Medulla oblongata (tissue), 1 donor: ENCODE results near the gene SAT1.

Experiments used
- DNase-seq: peaks from one replicate; pipeline ENCODE4 v3.0.0-alpha.2; 2015; ENCODE audit errors: extremely low spot score

Gene SAT1

GRCh38 chrX:23776363-23776762 is 6.6 kb upstream of the SAT1 start:
- DNase-seq, result no peak

- DNase-seq, result no peak
Observed at GRCh38 chrX:23779025-23779424, 3.9 kb upstream of the SAT1 start.

- DNase-seq, result no peak
Observed at GRCh38 chrX:23782455-23782854, 518 bp upstream of the SAT1 start.

DNA sequence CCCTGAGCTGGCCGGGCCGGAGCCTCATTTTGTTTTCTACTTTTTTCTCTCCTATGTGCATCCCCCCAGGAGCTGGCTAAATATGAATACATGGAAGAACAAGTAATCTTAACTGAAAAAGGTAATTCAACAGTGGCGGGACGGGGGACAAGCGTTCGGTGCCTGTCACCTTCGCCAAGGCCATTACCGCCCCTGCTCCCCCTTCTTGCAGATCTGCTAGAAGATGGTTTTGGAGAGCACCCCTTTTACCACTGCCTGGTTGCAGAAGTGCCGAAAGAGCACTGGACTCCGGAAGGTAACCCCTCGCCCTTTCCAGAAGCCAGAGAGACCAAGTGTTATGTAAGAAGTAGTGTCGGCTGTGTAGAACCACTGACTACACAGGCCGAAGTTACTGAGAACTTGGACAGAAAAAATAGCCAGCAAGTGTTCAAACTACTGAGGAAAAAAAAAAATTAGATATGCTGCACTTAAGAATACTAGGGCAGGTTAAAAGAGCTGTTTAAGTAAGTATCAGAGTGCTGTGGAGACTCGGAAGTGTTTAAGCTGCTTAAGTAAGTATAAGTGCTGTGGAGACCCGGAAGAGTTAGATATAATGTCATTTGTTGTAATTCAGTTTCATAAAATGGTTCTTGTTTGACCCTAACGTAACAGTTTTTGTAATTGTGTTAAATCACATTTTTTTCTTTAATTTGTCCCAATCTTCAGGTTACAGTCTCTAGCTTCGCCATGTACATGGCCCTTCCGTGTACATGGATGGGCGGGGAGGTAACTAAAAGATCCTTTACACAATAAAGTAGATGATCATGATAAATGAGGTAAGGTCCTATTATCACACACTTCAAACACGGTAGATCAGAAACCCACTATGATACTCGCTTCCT is 856 bp downstream of the SAT1 start:
- DNase-seq, result no peak

DNA sequence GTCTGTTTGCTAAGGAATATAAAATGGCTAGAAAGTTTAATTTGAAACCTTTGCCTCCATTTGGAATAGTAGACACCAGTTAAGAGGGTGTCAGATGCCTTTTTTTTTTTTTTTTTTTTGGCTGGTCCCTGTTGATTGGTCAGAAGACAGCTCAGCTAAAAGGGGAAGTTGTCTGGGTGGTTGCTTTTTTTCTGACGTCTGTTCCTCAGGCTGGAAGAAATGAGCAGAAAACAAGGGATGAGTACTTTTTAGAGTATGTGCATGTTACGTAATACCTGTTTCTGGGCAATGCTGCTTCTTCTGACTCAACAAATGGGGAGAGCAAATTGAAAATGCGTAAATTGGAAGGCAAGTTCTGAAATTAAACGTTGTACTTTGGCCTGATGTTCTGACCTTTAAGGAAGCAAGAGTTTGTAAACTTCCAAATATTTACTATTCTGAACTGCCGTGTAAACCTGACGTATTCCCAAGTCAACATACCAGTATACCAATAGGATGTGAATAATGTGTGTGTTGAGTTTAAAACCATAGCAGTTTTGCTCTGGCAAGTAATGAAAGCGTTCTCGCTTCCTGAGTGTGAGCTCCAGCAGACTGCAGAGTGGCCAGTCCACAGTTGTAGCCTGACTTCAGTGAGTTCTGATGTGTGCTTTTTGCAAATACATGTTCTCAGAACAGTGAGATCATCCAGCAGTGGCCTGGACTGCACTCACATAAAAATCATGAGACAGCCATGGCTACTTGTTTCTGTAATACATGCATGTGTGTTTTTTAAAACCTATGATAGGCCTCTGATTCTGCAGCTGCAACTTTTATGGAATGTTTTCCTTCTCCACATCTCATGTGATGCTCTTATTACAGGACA is 1.7 kb downstream of the SAT1 start:
- DNase-seq, result no peak

DNA sequence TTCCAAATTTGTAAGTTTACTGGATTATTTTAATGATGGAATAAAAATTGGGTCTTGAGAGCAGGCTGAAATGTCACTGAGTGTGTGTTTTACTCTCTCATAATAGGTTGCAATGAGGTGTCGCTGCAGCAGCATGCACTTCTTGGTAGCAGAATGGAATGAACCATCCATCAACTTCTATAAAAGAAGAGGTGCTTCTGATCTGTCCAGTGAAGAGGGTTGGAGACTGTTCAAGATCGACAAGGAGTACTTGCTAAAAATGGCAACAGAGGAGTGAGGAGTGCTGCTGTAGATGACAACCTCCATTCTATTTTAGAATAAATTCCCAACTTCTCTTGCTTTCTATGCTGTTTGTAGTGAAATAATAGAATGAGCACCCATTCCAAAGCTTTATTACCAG is 2.6 kb downstream of the SAT1 start:
- no peak for DNase-seq

DNA sequence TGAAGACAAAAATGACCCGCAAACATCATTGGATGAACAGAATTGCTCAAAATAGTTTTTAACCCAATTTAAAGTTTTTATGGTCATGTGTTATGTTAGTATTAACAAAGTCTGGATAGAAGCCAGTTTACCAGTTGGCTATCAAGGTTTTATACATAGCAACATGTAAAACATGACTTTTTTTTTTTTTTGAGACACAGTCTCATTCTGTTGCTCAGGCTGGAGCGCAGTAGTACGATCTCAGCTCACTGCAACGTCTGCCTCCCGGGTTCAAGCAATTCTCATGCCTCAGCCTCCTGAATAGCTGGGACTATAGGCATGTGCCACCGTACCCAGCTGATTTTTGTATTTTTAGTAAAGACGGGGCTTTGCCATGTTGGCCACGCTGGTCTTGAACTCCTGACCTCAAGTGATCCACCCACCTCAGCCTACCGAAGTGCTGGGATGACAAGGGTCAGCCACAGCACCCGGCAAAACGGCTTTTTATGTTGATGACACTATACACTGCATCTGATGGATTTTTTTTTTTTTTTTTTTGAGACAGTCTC is 3.4 kb downstream of the SAT1 start:
- DNase-seq, result no peak

DNA sequence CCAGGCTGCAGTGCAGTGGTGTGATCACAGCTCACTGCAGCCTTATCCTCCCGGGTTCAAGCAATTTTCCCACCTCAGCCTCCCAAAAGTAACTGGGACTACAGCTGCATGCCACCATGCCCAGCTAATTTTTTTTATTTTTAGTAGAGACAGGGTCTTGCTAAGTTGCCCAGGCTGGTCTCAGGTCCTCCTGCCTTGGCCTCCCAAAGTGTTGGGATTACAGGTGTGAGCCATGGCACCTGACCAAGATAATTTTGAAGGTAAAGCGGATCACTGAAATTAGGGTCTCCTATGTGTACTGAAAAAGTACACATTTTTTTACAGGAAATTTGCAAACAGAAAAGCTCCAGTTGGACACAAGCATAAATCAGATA is 4.8 kb downstream of the SAT1 start:
- no peak for DNase-seq

GRCh38 chrX:23788521-23788920 is 5.5 kb downstream of the SAT1 start:
- DNase-seq, result no peak

GRCh38 chrX:23788946-23789345 is 6.0 kb downstream of the SAT1 start:
- DNase-seq, result no peak

- no peak for DNase-seq
Observed at GRCh38 chrX:23789386-23790154, 6.6 kb downstream of the SAT1 start.

GRCh38 chrX:23790155-23790497 is 7.2 kb downstream of the SAT1 start:
- DNase-seq, result no peak

GRCh38 chrX:23792861-23793553 is 10.0 kb downstream of the SAT1 start:
- no peak for DNase-seq

GRCh38 chrX:23795221-23795620 is 12.2 kb downstream of the SAT1 start:
- DNase-seq, result no peak

DNA sequence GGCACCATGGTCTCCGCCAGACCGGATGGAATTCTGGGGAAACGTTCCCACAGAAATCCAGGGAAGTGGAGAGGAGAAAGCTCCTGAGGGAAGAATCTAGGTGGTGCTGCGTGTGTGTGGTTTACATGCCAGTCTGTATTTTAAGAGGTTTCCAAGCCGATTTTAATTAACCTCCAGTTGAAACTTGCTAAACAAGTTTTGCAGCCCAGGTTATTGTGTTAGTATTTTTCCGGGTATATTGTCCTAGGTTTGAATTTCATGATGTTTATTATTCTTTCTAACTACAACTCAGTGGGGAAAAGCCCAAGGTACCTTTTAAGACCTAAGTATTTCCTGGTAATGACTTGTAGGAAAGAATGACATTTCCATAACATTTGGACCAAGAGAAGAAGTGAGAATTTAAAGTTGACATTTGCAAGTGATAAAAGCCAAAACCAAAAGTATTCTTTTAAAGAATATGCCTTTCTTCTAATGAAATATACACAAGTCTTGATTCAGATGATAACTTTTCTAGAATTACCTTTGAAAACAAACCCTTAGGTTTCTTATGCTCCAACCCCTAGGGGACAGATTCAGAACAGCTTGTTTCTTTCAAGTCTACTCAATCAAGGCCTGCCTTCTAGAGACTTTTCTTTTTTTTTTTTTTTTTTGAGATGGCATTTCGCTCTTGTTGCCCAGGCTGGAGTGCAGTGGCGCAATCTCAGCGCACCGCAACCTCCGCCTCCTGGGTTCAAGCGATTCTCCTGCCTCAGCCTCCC is 14.6 kb downstream of the SAT1 start:
- no peak for DNase-seq

DNA sequence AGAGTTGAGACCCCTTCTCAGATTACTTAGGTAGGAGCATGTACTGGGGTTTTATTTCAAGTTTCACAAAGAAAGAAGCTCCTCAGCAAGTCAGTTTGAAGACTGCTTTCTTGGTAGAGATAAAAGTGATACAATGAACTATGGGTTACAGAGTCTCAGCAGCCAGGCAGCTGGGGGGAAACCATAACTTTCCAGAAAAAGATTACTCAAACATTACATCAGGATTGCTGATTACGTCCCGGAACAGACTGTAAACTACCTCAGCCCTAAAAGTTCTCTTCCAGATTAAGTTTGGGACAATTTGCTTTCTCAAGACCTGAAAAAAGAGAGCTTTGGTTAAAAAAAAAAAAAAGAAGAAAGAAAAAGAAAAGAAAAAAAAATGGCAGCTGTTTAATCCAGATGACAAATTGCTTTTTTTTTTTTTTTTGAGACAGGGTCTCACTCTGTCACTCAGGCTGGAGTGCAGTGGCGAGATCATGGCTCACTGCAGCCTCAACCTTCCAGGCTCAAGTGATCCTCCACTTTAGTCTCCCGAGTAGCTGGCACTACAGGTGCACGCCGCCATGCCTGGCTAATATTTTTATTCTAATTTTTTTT is 16.6 kb downstream of the SAT1 start:
- DNase-seq, result no peak

- DNase-seq, result no peak
Observed at GRCh38 chrX:23802431-23802830, 19.5 kb downstream of the SAT1 start.

GRCh38 chrX:23803931-23804381 is 21.0 kb downstream of the SAT1 start:
- no peak for DNase-seq

- DNase-seq, result no peak
Observed at GRCh38 chrX:23804578-23804977, 21.6 kb downstream of the SAT1 start.

DNA sequence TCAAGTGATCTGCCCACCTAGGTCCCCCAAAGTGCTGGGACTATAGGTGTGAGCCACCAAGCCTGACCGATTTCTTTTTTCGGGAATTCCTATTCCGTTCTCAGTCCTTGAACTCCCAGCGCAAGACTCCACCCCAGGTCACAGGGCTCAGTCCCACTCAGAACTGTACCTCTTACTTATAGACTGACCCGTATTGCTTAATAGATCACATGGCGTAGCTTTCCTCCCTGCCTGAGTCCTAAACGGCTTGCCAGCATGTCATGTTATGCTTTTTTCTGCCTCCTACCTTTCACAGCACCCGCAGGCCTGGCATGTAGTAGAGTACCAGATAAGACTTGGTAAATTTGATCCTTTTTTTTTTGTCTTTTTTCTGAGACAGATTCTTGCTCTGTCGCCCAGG is 22.4 kb downstream of the SAT1 start:
- DNase-seq, result no peak
